Thyroid gland (tissue), 4 donors: Measurements from ENCODE around the gene PPP1R1B.
A peak's percentile ranks its signal among the peaks of the same experiment; 100 is the strongest.

ENCODE experiments used
- CTCF ChIP-seq, 6 experiments: fragments of 200-600 bp in 3 of 6; fragments of 450-650 bp in 3 of 6; sonication (generic) in 3 of 6; IDR thresholded peaks; one replicate each; pipeline ENCODE4 v1.5.1; 2016 to 2019; ENCODE audit warnings: antibody characterized with exemption in 6 of 6, mild to moderate bottlenecking in 2 of 6, inconsistent platforms in 1 of 6, moderate library complexity in 1 of 6
- POLR2A ChIP-seq, 2 donors: fragments of 450-650 bp; IDR thresholded peaks; one replicate each; pipeline ENCODE4 v1.6.1; 2017; ENCODE audit warnings: antibody characterized with exemption in 2 of 2, mild to moderate bottlenecking in 2 of 2, moderate library complexity in 1 of 2

GRCh38 chr17:39636927-39637736, 10.4 kb downstream of the PPP1R1B start, which contains the start of gene STARD3:
- TF ChIP-seq POLR2A (IDR thresholded peaks at IDR 0.05) (peak in 1 of 2 donors; percentile 65), CTCF (IDR thresholded peaks at IDR 0.05) (peak in 2 of 6 experiments; percentile 30 to 31)
